Loucy (cell line): Measurements from ENCODE around the gene TBX5.

Source experiments
- CTCF ChIP-seq: fragments of 200-600 bp; sonication (generic); conservative IDR thresholded peaks from 2 replicates; pipeline ENCODE4 v1.5.1; 2014; ENCODE audit warnings: mild to moderate bottlenecking, antibody characterized with exemption, low read length
- EZH2phosphoT487 ChIP-seq: fragments of 200-600 bp; IDR thresholded peaks from 2 replicates; pipeline ENCODE4 v1.6.1; 2018; ENCODE audit warnings: antibody characterized with exemption, mild to moderate bottlenecking, moderate library complexity, borderline replicate concordance

- no peak for TF ChIP-seq CTCF
- TF ChIP-seq EZH2phosphoT487: no peak
These were observed 19.2 kb upstream of the TBX5 start for GRCh38 chr12:114425031-114425626.
